GM19372 (cell line): ENCODE results near the gene FOXK1.
"Not testable (repeated sequence)": the region's sequence is repeated elsewhere in the genome, so short reads cannot be mapped to it uniquely, and the experiment has no call there.

ENCODE experiments used
- ATAC-seq: cut with Tn5 transposase; IDR thresholded peaks from one replicate; pipeline ENCODE4 v1.9.1; 2021; ENCODE audit warnings: mild to moderate bottlenecking, low read depth, moderate library complexity; ENCODE audit not compliant: unreplicated experiment

FOXK1 gene

GRCh38 chr7:4781366-4782069 lies 99.4 kb downstream of the FOXK1 start:
- ATAC-seq: no peak

GRCh38 chr7:4782333-4783291 lies 100.5 kb downstream of the FOXK1 start:
- ATAC-seq: no peak

DNA sequence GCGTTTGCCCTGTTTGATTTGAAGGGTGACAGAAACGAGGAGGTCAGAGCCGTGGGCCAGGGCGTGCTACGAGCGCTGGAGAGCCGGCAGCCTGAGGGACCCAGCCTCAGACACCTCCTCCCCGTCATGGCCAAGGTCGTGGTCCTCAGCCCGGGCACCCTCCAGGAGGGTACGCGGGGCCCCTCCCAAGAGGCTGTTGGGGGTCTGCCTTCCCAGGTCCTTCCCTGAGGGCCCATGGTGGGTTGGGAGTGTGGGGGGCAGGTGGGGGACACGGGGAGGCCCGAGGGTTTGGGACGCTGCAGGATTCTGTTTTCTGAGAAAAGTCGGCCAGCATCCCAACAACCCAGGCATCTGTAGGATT lies 101.2 kb downstream of the FOXK1 start:
- no peak for ATAC-seq

- no peak for ATAC-seq
Measured at GRCh38 chr7:4783762-4784351, 101.8 kb downstream of the FOXK1 start.

- ATAC-seq: no peak
Measured at GRCh38 chr7:4784799-4785198, 102.7 kb downstream of the FOXK1 start.

DNA sequence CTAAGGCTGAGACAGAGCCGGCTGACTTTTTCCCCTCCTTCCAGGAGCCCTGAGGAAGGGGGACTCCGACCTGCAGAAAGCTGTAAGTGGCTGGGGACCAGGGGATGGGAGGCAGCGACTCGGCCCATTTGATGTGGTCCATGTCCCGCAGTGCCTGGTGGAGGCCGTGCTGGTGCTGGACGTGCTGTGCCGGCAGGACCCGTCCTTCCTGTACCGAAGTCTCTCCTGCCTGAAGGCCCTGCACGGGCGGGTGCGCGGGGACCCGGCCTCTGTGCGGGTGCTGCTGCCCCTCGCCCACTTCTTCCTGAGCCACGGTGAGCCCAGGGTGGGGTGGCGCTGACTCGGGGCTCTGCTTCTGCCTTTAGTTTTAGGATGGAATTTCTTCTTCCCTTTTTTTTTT lies 103.3 kb downstream of the FOXK1 start:
- no peak for ATAC-seq

DNA sequence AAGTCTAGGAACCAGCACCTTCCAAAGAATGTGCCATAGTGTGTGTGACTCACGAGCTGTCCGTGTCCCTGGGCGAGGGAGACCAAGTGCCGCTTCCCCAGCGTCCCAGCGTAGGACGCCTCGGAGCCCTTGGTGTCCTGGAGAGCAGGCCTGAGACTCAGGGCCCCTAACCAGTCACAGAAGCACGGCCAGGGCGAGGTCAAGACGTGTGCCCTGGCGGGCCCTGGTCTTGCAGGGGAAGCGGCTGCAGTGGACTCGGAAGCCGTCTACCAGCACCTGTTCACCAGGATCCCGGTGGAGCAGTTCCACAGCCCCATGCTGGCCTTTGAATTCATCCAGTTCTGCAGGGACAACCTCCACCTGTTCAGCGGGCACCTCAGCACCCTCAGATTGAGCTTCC lies 103.9 kb downstream of the FOXK1 start:
- no peak for ATAC-seq

- no peak for ATAC-seq
Measured at GRCh38 chr7:4787541-4787940, 105.4 kb downstream of the FOXK1 start.

DNA sequence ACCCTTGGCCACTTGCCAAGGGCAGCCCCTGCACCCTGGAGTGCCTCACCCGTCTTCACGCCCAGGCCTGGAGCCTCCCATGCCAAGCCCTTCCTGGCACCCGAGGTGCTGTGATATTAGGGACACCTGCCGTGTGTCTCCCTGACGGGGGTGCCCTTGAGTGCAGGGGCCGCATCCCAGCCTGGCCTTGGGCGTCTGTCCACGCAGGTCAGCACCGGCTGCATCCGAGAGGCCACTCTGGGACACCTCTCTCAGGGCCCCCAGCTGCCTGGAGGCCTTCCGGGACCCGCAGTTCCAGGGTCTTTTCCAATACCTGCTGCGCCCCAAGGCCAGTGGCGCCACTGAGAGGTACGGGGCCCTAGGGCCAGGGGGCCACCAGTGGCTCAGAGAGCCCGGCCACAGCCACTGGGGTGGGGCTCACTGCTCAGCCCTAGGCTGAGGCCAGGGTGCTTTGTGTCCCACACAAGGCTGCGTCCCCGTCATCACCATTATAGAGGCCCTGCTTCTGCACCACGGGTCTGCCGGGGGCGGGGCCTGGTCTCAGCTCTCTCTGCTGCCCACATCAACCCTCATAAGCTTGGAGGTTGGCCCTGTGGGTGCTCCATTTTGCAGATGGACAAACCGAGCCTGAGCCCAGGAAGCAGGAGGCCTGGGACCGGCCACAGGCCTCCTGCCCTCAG lies 106.0 kb downstream of the FOXK1 start:
- no peak for ATAC-seq

DNA sequence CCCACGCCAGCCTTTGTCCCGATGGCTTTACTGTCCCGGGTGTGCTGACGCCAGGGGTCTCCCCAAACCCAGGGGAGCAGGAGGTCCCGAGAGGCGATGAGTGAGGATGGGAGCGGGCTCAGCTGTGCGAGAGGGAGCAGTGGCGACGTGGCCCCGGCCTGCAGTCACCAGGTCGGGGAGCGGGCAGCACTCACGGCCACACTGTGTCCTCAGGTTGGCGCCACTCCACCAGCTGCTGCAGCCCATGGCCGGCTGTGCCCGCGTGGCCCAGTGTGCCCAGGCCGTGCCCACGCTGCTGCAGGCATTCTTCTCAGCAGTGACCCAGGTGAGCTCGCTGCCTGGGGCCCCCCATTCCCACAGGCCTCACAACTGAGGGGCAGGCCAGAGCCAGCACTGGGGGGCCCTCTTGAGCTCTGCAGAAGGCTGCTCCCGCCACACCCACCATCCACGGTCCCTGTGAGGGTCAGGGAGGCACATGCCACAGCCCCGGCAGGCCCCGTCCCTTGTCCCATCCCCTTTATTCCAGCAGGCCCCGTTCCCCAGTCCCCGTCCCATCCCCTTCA lies 106.6 kb downstream of the FOXK1 start:
- no peak for ATAC-seq

DNA sequence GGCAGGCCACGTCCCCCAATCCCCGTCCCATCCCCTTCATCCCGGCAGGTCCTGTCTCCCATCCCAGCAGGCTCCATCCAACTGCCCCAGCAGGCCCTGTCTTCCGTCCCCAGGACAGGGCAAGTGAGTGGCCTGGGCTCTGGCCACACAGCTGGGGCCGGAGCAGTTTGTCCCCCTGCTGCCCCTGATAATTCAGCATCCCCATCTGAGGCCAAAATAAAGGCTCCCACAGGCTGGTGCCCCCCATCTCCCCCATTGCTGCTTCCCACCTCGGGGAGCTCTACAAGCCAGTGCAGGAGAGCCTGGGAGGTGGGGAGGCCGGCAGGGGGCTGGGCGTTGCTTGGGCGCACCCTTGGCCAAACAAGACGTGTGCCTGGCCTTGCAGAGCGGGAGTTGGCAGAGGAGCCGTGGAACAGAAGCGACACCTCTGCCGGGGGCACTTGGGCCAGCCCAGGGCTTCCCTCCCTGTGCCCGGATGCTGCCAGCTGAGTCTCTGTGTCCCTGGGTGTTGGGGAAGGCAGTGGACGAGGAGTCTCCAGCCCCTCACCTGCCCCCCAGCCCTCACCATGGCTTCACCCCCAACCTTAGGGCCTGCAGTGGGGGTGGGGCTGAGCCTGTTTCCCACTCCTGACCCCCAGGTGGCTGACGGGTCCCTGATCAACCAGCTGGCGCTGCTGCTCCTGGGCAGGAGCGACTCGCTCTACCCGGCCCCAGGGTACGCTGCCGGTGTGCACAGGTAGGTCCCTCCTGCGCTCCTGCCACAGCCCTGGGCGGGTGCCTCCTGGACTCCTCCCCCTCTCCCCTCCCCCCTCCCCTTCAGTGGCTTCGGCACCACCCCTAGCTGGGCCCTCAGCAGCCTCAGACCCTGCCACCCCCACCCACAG lies 107.3 kb downstream of the FOXK1 start:
- ATAC-seq: no peak

DNA sequence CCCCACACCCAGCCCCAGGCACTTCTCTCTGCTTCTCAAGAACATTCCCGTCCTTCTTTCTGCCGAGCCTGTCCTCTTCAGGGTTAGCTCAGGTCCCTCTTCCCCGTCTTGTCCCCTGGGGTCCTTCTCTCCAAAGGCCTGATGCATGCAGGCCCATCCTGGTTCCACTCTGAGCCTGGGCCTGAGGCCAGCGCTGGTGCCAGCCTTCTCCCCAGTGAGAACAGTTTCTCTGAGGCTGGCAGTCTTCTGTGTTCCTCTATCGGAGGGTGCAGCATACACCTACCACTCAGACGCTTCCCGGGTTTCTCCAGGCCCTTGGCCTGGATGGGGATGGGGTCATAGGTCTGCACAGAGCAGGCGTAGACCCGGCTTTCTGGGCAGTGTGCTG lies 108.0 kb downstream of the FOXK1 start:
- no peak for ATAC-seq

DNA sequence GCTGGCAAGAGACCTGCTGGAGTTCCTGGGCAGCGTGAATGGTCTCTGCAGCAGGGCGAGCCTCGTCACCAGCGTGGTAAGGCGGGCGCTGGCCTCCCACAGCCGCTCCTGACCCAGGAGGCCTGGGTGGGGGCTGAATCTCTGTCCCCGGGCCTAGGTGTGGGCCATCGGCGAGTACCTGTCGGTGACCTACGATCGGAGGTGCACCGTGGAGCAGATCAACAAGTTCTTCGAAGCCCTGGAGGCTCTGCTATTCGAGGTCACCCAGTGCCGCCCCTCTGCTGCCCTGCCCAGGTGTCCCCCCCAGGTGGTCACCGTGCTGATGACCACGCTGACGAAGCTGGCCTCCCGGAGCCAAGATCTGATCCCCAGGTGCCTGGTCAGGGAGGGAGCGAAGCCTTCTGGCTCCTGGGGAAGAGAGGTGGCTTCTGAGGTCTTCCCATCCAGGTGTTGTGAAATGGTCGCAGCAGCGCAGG lies 108.5 kb downstream of the FOXK1 start:
- ATAC-seq: no peak

DNA sequence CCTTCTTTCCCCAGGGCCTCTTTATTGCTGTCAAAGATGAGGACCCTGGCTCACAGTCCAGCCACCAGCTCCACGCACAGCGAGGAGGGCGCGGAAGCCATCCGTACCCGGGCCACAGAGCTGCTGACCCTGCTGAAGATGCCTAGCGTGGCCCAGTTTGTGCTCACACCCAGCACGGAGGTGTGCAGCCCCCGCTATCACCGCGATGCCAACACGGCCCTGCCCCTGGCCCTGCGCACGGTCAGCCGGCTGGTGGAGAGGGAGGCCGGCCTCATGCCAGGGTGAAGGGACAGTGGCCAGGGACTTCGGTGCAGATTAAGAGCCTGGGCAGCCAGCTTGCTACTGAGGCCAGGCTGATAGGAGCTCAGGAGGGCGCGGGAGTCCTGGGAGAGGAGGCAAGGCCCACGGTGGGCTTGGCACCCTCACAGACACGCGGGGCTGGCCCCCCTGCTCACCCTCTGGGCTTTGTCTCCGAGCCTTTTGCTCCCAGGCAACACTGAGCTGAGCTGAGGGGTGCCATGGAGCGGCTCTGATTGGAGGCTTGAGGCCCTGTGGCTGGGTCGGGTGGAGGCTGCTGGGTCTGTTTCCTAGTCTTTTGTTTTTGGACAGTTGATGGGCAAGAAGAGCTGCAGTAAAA lies 109.1 kb downstream of the FOXK1 start:
- ATAC-seq: no peak

GRCh38 chr7:4791738-4792536 lies 109.8 kb downstream of the FOXK1 start:
- no peak for ATAC-seq

- ATAC-seq: no peak
Measured at GRCh38 chr7:4792537-4793126, 110.5 kb downstream of the FOXK1 start.

GRCh38 chr7:4793385-4793993 lies 111.4 kb downstream of the FOXK1 start:
- not testable (repeated sequence) for ATAC-seq
